ENCODE results near the gene KRTAP21-3. TPM values are rescaled to one million over a fixed set of nuclear protein-coding genes. Genes with fewer than 3 reads are reported as not detected.

KRTAP21-3 gene
- total and polyA plus RNA-seq, 2 donors (not counting 3 experiments of a cell fraction or from before 2014, with no cell fraction given), result not detected

- Histone ChIP-seq H3K79me2 (ENCODE audit: control insufficient read depth, insufficient read depth, low read length) (no peaks in the 10 kb centered on the region), H4K20me1 (replicated peaks; ENCODE audit: control insufficient read depth, extremely low read depth, insufficient read depth, low read length) (no peaks in the 10 kb centered on the region), H3K9me1 (replicated peaks; ENCODE audit: control insufficient read depth, extremely low read depth, insufficient read depth, low read length) (no peaks in the 10 kb centered on the region), H3K4me2 (ENCODE audit: insufficient read depth, low read length) (no peak overlapping the region), H3K4me1 (ENCODE audit: control insufficient read depth, extremely low read depth, insufficient read depth, low read length) (no peaks in the 10 kb centered on the region), H3K36me3 (ENCODE audit: control insufficient read depth in 2 of 2, extremely low read depth in 1 of 2, insufficient read depth in 2 of 2, low read length in 2 of 2) (no peaks in the 10 kb centered on the region), H3K27ac (ENCODE audit: insufficient read depth, low read depth, low read length) (no peak overlapping the region), H2AFZ (ENCODE audit: low read depth, low read length) (no peak overlapping the region), H3K4me3 (replicated peaks in 1 of 3; ENCODE audit: insufficient read depth in 1 of 3, low read depth in 1 of 3, low read length in 3 of 3) (no peak overlapping the region), H3K9me3 (replicated peaks; ENCODE audit: control insufficient read depth, insufficient read depth, low read length) (no peaks in the 10 kb centered on the region), H3K27me3 (ENCODE audit: control insufficient read depth in 2 of 2, insufficient read depth in 2 of 2, low read length in 2 of 2) (no peaks in the 10 kb centered on the region), H3K9ac (replicated peaks; ENCODE audit: extremely low read depth, insufficient read depth, low read length) (no peak overlapping the region)
- dilution Hi-C loops (cut with MboI; ENCODE audit: extremely low pct_ligation_motif_present, low sequenced_read_pairs) (no loop called here), intact Hi-C loops (cut with micrococcal nuclease) (no loop called here)
- ChIA-PET CTCF (no interaction called here), POLR2A (no interaction called here)
- FAIRE-seq (no peak), DNase-seq (ENCODE audit: low read depth, low spot score) (no peak)
- TF ChIP-seq MAX (IDR thresholded peaks at IDR 0.05; ENCODE audit: insufficient read depth, insufficient read length), result no peak
- TF ChIP-seq EZH2 (IDR thresholded peaks at IDR 0.05; ENCODE audit: borderline replicate concordance, low read depth, low read length, severe bottlenecking), result no peak
- TF ChIP-seq POLR2A (IDR thresholded peaks at IDR 0.05; ENCODE audit: low read depth, low read length), result no peak
- no peak for TF ChIP-seq JUN (IDR thresholded peaks at IDR 0.05; ENCODE audit: borderline replicate concordance, insufficient read depth, insufficient read length, low read depth)
- no peak for TF ChIP-seq GATA2 (IDR thresholded peaks at IDR 0.05; ENCODE audit: insufficient read depth, insufficient read length, low read depth, low read length)
- TF ChIP-seq POLR2AphosphoS5 (IDR thresholded peaks at IDR 0.05; ENCODE audit: insufficient read depth, low read depth, low read length), result no peak
- no TSS peak for BruUV-seq (replicated peaks)
Observed at GRCh38 chr21:30717105-30717504, 1.5 kb downstream of the KRTAP21-3 start.

GRCh38 chr21:30714946-30715345, 3.6 kb downstream of the KRTAP21-3 start:
- no peak overlapping the region for H3K27ac ChIP-seq (ENCODE audit: insufficient read depth, low read depth, low read length)
- no peak for DNase-seq (ENCODE audit: low read depth, low spot score)
- H3K9ac ChIP-seq (replicated peaks; ENCODE audit: extremely low read depth, insufficient read depth, low read length), result no peak overlapping the region
- CTCF ChIA-PET, result no interaction called here
- no peak overlapping the region for H2AFZ ChIP-seq (ENCODE audit: low read depth, low read length)
- no peaks in the 10 kb centered on the region for H4K20me1 ChIP-seq (replicated peaks; ENCODE audit: control insufficient read depth, extremely low read depth, insufficient read depth, low read length)
- TF ChIP-seq EZH2 (IDR thresholded peaks at IDR 0.05; ENCODE audit: borderline replicate concordance, low read depth, low read length, severe bottlenecking) (no peak), GATA2 (IDR thresholded peaks at IDR 0.05; ENCODE audit: insufficient read depth, insufficient read length, low read depth, low read length) (no peak), JUN (IDR thresholded peaks at IDR 0.05; ENCODE audit: borderline replicate concordance, insufficient read depth, insufficient read length, low read depth) (no peak), CTCF (IDR thresholded peaks at IDR 0.05; ENCODE audit: extremely low read depth in 1 of 2, insufficient read depth in 1 of 2, low read depth in 1 of 2, low read length in 2 of 2) (no peak), POLR2A (IDR thresholded peaks at IDR 0.05; ENCODE audit: low read depth, low read length) (no peak), POLR2AphosphoS5 (IDR thresholded peaks at IDR 0.05; ENCODE audit: insufficient read depth, low read depth, low read length) (no peak), MYC (IDR thresholded peaks at IDR 0.05; ENCODE audit: low read depth, low read length) (no peak), MAX (IDR thresholded peaks at IDR 0.05; ENCODE audit: insufficient read depth, insufficient read length) (no peak), FOS (IDR thresholded peaks at IDR 0.05; ENCODE audit: borderline replicate concordance, insufficient read depth, low read length) (no peak)
- BruUV-seq (replicated peaks), result no TSS peak
- no peaks in the 10 kb centered on the region for H3K9me1 ChIP-seq (replicated peaks; ENCODE audit: control insufficient read depth, extremely low read depth, insufficient read depth, low read length)
- dilution Hi-C loops (cut with MboI; ENCODE audit: extremely low pct_ligation_motif_present, low sequenced_read_pairs), result no loop called here
- H3K9me3 ChIP-seq (replicated peaks; ENCODE audit: control insufficient read depth, insufficient read depth, low read length), result no peaks in the 10 kb centered on the region
- H3K4me3 ChIP-seq (replicated peaks in 1 of 3; ENCODE audit: insufficient read depth in 1 of 3, low read depth in 1 of 3, low read length in 3 of 3), result no peak overlapping the region
- H3K4me2 ChIP-seq (ENCODE audit: insufficient read depth, low read length), result no peak overlapping the region
- no peaks in the 10 kb centered on the region for H3K36me3 ChIP-seq (ENCODE audit: control insufficient read depth in 2 of 2, extremely low read depth in 1 of 2, insufficient read depth in 2 of 2, low read length in 2 of 2)
- H3K79me2 ChIP-seq (ENCODE audit: control insufficient read depth, insufficient read depth, low read length), result no peaks in the 10 kb centered on the region
- FAIRE-seq, result no peak
- H3K4me1 ChIP-seq (ENCODE audit: control insufficient read depth, extremely low read depth, insufficient read depth, low read length), result no peaks in the 10 kb centered on the region
- POLR2A ChIA-PET, result no interaction called here
- no peaks in the 10 kb centered on the region for H3K27me3 ChIP-seq (ENCODE audit: control insufficient read depth in 2 of 2, insufficient read depth in 2 of 2, low read length in 2 of 2)
- intact Hi-C loops (cut with micrococcal nuclease), result no loop called here
